ENCODE measurements around the gene PDZRN4. TPM values are rescaled to one million over a fixed set of nuclear protein-coding genes. Genes with fewer than 3 reads are reported as not detected.

Gene PDZRN4
- total RNA-seq, 2 donors from 2014 or later: 0.52 to 0.99 TPM

DNA sequence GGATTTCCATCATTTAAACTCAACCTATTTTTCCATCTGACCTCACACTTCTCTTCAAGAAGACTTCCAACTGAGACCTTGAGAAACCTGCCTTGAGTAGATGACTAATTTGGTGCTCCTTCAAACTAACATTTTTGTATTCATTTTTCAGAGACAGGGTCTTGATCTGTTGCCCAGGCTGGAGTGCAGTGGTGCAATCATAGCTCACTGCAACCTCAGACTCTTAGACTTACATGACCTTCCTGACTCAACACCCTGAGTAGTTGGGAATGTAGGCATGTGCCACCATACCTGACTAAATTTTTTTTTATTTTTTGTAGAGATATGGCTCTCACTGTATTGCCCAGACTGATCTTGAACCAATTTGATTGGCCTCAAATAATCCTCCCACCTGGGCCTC is 389.9 kb downstream of the PDZRN4 start:
- intact Hi-C loops (cut with DNase I): no loop called here
- TF ChIP-seq CTCF (IDR thresholded peaks at IDR 0.05): no peak
- TF ChIP-seq POLR2A (IDR thresholded peaks at IDR 0.05): no peak

GRCh38 chr12:41585784-41586183 is 397.7 kb downstream of the PDZRN4 start:
- intact Hi-C loops (cut with DNase I): no loop called here
- no peak for TF ChIP-seq CTCF (IDR thresholded peaks at IDR 0.05)
- TF ChIP-seq POLR2A (IDR thresholded peaks at IDR 0.05): no peak
- H3K4me1 ChIP-seq: no peaks in the 10 kb centered on the region
- 77 to 78% methylated on average over 3 of the region's 3 CpGs for WGBS, 2 donors
- no peak overlapping the region for H3K4me3 ChIP-seq
- H3K9me3 ChIP-seq: no peaks in the 10 kb centered on the region
- ATAC-seq (no peak), DNase-seq (no peak)
- H3K27me3 ChIP-seq: no peaks in the 10 kb centered on the region
- H3K36me3 ChIP-seq (replicated peaks in 1 of 2; ENCODE audit: insufficient read depth in 1 of 2, low read depth in 2 of 2): no peaks in the 10 kb centered on the region
- no peak overlapping the region for H3K27ac ChIP-seq

More for the DNA sequence above, 389.9 kb downstream of the PDZRN4 start:
- Histone ChIP-seq H3K4me3 (no peak overlapping the region), H3K9me3 (no peaks in the 10 kb centered on the region), H3K27me3 (no peaks in the 10 kb centered on the region), H3K27ac (no peak overlapping the region), H3K36me3 (replicated peaks in 1 of 2; ENCODE audit: insufficient read depth in 1 of 2, low read depth in 2 of 2) (no peaks in the 10 kb centered on the region), H3K4me1 (no peaks in the 10 kb centered on the region)
- DNase-seq: no peak
- no peak for ATAC-seq

DNA sequence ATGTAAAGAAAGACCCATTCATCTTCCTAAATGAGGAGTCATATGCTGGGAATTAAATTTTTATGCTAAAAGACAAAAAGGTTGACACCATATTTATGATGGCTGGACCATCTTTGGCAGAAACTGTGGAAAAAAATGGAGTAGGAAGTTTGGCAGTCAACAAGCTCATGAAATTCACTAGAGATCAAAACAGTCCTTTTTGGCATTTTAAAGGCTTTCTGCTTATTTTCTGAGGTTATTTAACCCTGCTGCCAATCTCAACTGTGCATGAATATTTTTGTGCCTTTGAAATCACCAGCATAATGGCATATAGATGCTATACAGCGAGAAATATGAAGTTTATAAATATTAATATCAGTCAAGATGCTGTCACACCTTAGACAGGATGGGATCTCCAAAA is 399.5 kb downstream of the PDZRN4 start:
- H3K27me3 ChIP-seq: no peaks in the 10 kb centered on the region
- H3K9me3 ChIP-seq: no peaks in the 10 kb centered on the region
- TF ChIP-seq POLR2A (IDR thresholded peaks at IDR 0.05) (no peak), CTCF (IDR thresholded peaks at IDR 0.05) (no peak)
- H3K4me1 ChIP-seq: no peaks in the 10 kb centered on the region
- DNase-seq (no peak), ATAC-seq (no peak)
- H3K4me3 ChIP-seq: no peak overlapping the region
- H3K36me3 ChIP-seq (replicated peaks in 1 of 2; ENCODE audit: insufficient read depth in 1 of 2, low read depth in 2 of 2): no peaks in the 10 kb centered on the region
- intact Hi-C loops (cut with DNase I): no loop called here
- 72 to 84% methylated on average over 1 of the region's 1 CpG for WGBS, 2 donors
- H3K27ac ChIP-seq: no peak overlapping the region

DNA sequence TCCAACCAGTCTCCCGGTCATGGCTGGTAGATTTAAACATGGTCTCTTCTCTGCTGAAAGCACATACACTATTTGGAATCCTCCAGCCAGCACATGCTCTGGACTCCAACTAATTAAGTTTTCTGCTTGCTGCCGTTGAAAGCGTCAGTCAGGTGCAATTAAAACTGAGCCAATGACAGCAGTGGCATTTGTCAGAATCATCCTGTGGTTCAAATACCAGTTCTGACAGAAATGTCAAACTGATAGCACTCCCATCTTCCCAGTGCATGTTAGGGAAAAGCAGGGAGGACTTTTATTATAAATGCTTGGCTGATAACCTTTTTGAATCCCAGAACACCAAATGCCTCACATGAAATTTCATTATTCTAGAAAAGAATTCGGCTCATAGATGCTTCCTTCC is 401.8 kb downstream of the PDZRN4 start:
- Histone ChIP-seq H3K36me3 (replicated peaks in 1 of 2; ENCODE audit: insufficient read depth in 1 of 2, low read depth in 2 of 2) (no peaks in the 10 kb centered on the region), H3K27ac (no peak overlapping the region), H3K27me3 (no peaks in the 10 kb centered on the region), H3K4me1 (no peaks in the 10 kb centered on the region), H3K4me3 (no peak overlapping the region), H3K9me3 (no peaks in the 10 kb centered on the region)
- TF ChIP-seq POLR2A (IDR thresholded peaks at IDR 0.05): no peak
- TF ChIP-seq CTCF (IDR thresholded peaks at IDR 0.05): no peak
- no peak for ATAC-seq
- 39 to 52% methylated on average over 4 of the region's 4 CpGs for WGBS, 2 donors
- intact Hi-C loops (cut with DNase I): no loop called here
- DNase-seq: no peak

- no peak overlapping the region for H3K4me3 ChIP-seq
- no peak for ATAC-seq
- DNase-seq: no peak
- intact Hi-C loops (cut with DNase I): no loop called here
- H3K27me3 ChIP-seq: no peaks in the 10 kb centered on the region
- no peaks in the 10 kb centered on the region for H3K4me1 ChIP-seq
- 53 to 70% methylated on average over 4 of the region's 4 CpGs for WGBS, 2 donors
- H3K27ac ChIP-seq: no peak overlapping the region
- TF ChIP-seq POLR2A (IDR thresholded peaks at IDR 0.05): no peak
- no peak for TF ChIP-seq CTCF (IDR thresholded peaks at IDR 0.05)
- no peaks in the 10 kb centered on the region for H3K9me3 ChIP-seq
- H3K36me3 ChIP-seq (replicated peaks in 1 of 2; ENCODE audit: insufficient read depth in 1 of 2, low read depth in 2 of 2): no peaks in the 10 kb centered on the region
These were observed 408.1 kb downstream of the PDZRN4 start for GRCh38 chr12:41596190-41596589.
